ENCODE data around the gene CSNK1E.
A peak's percentile ranks its signal among the peaks of the same experiment; 100 is the strongest.

Gene CSNK1E

DNA sequence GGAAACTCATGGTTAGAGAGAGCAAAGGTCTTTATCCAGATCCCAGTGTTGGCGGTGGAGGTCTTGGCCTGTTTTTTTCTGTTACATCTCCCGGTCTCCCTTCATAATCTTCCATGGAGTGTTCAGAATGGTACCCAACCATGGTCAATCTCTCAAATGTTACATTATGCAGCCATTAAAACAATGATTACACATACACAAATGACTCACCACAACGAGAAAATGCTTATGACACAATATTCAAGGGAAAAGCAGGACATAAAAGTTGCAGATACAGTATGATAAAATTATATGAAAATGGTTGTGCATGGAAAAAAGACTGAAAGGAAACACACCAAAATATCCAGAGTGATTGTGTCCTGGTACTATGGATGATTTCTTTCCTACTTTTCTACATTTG is 17.8 kb upstream of the CSNK1E start:
- no peaks in the 10 kb centered on the region for H3K36me3 Mint-ChIP-seq (ENCODE audit: low read depth)
- peak overlapping the region; percentile 61 for H3K4me3 Mint-ChIP-seq
- H3K4me1 Mint-ChIP-seq, result peaks cover 4% of the 10 kb centered on the region
- no peak for DNase-seq
- no peak overlapping the region for H3K27ac Mint-ChIP-seq
- no peak for TF ChIP-seq CTCF (IDR thresholded peaks at IDR 0.05)
- no peaks in the 10 kb centered on the region for H3K9me3 Mint-ChIP-seq
- peaks cover 38% of the 10 kb centered on the region for H3K27me3 Mint-ChIP-seq (ENCODE audit: low read depth, poor library complexity)

- H3K4me1 Mint-ChIP-seq, result no peaks in the 10 kb centered on the region
Observed at GRCh38 chr22:38327805-38328204, 10.6 kb upstream of the CSNK1E start.

GRCh38 chr22:38327396-38327795 is 10.2 kb upstream of the CSNK1E start:
- Mint-ChIP-seq H3K4me1 (no peaks in the 10 kb centered on the region), H3K27ac (no peak overlapping the region), H3K36me3 (ENCODE audit: low read depth) (no peaks in the 10 kb centered on the region), H3K27me3 (ENCODE audit: low read depth, poor library complexity) (peaks cover 6% of the 10 kb centered on the region), H3K4me3 (no peak overlapping the region), H3K9me3 (no peaks in the 10 kb centered on the region)
- no peak for DNase-seq
- no peak for TF ChIP-seq CTCF (IDR thresholded peaks at IDR 0.05)

More at GRCh38 chr22:38327805-38328204, 10.6 kb upstream of the CSNK1E start:
- peaks cover 7% of the 10 kb centered on the region for H3K27me3 Mint-ChIP-seq (ENCODE audit: low read depth, poor library complexity)
- no peaks in the 10 kb centered on the region for H3K36me3 Mint-ChIP-seq (ENCODE audit: low read depth)
- no peaks in the 10 kb centered on the region for H3K9me3 Mint-ChIP-seq
- no peak overlapping the region for H3K27ac Mint-ChIP-seq
- no peak overlapping the region for H3K4me3 Mint-ChIP-seq
- no peak for TF ChIP-seq CTCF (IDR thresholded peaks at IDR 0.05)
- no peak for DNase-seq

DNA sequence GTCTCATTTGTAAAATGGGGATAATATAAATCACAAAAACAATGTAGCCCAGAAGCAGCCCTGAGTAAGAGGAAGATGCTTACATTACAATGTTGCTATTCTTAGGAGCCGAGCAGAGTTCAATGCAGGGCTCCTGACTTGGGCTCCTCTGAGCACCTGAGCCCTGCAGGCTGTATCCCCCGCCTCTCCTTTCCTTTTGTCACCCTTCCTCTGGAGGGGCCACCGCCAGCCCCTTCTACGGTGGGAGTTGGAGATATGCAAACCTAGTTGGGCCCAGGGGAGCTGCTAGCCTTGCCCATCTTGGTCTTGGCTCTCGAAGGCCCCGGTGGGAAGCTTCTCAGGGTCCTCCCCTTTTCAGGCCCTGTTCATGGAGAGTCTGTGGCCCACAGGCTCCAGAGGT is 8.4 kb upstream of the CSNK1E start:
- DNase-seq, result no peak
- H3K36me3 Mint-ChIP-seq (ENCODE audit: low read depth), result no peaks in the 10 kb centered on the region
- peaks cover 6% of the 10 kb centered on the region for H3K27me3 Mint-ChIP-seq (ENCODE audit: low read depth, poor library complexity)
- no peak for TF ChIP-seq CTCF (IDR thresholded peaks at IDR 0.05)
- no peaks in the 10 kb centered on the region for H3K9me3 Mint-ChIP-seq
- no peak overlapping the region for H3K27ac Mint-ChIP-seq
- peaks cover 4% of the 10 kb centered on the region for H3K4me1 Mint-ChIP-seq
- H3K4me3 Mint-ChIP-seq, result no peak overlapping the region

DNA sequence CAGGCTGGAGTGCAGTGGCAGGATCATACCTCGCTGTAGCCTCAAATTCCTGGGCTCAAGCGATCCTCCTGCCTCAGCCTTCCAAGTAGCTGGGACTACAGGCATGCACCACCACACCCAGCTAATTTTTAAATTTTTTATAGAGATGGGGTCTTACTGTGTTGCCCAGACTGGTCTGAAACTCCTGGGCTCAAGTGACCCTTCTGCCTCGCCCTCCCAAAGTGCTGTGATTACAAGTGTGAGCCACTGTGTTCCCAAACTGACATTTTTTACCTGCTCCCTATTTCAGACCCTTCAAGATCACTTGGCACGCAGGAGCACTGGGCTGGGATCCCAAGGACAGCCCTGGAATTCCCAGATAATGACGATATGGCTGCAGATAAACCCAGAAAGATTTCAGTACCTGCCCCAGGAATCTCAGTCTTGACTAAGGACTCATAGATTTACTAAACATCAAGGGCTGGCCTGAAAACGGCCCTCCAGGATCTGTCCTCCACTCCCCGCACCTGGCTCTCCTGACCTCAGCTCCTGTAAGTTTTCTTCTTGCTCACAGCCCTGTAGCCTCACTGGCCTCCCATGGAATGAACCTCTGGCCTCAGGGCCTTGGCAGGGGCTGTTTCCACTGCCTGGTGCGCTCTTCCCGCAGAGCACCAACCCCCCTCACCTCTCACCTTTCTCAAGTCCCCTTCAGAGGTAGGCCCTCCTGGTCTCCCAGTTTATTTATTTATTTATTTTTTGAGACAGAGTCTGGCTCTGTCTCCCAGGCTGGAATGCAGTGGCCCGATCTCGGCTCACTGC is 3.6 kb upstream of the CSNK1E start:
- DNase-seq, result no peak
- no peak for TF ChIP-seq CTCF (IDR thresholded peaks at IDR 0.05)

More for the DNA sequence above, 3.6 kb upstream of the CSNK1E start:
- peaks cover 29% of the 10 kb centered on the region for H3K4me1 Mint-ChIP-seq
- no peaks in the 10 kb centered on the region for H3K27me3 Mint-ChIP-seq (ENCODE audit: low read depth, poor library complexity)
- H3K27ac Mint-ChIP-seq, result no peak overlapping the region
- no peak overlapping the region for H3K4me3 Mint-ChIP-seq
- H3K9me3 Mint-ChIP-seq, result no peaks in the 10 kb centered on the region
- no peaks in the 10 kb centered on the region for H3K36me3 Mint-ChIP-seq (ENCODE audit: low read depth)

All from nephron progenitor cell (in vitro differentiated cells).